A549 (cell line): ENCODE data around the gene C1QTNF12. TPM values are rescaled to one million over a fixed set of nuclear protein-coding genes. Genes with fewer than 3 reads are reported as not detected.

Experiments used
- ATAC-seq, 2 experiments: fragments of 200-7000 bp in 1 of 2; fragments of >200 bp in 1 of 2; cut with Nextera tagmentation in 1 of 2; cut with Tn5 transposase in 1 of 2; 3 replicates each; pipeline versions ENCODE4 v1.8.0 to v1.9.1; 2018 to 2020; ENCODE audit warnings: mild to moderate bottlenecking in 1 of 2, moderate library complexity in 1 of 2
- CTCF ChIA-PET: fragments of 300-600 bp; sonication (Branson Sonifier 250); formaldehyde crosslinking; extraction: SDS; loops from one replicate; lab custom pipeline; 2021; ENCODE audit warnings: antibody characterized with exemption, inconsistent platforms; lab: Yijun Ruan, JAX
- POLR2A ChIA-PET: fragments of 350-600 bp; formaldehyde crosslinking; extraction: SDS; loops from one replicate; lab custom pipeline; 2021; ENCODE audit warnings: antibody characterized with exemption, inconsistent platforms; lab: Yijun Ruan, JAX
- DNase-seq, 2 experiments: peaks; one replicate each; pipeline versions ENCODE4 v3.0.0 to v3.0.0-alpha.2; 2011 to 2016; ENCODE audit warnings: low read depth in 1 of 2, low spot score in 1 of 2
- FAIRE-seq: peaks from 2 replicates; lab custom pipeline; 2011; peaks lifted over from hg19 to GRCh38; lab: Jason Lieb, UNC
- H3K27ac ChIP-seq, 2 experiments: fragments of >200 bp; sonication (Bioruptor Twin); formaldehyde crosslinking; 3 replicates each; pipeline ENCODE4 v1.5.1; 2016 to 2017
- H3K4me1 ChIP-seq: fragments of >200 bp; sonication (Bioruptor Twin); formaldehyde crosslinking; 3 replicates; pipeline ENCODE4 v1.6.1; 2016
- H3K4me2 ChIP-seq: fragments of >200 bp; sonication (Bioruptor Twin); formaldehyde crosslinking; 3 replicates; pipeline ENCODE4 v1.6.1; 2016
- H3K4me3 ChIP-seq: fragments of >200 bp; sonication (Bioruptor Twin); formaldehyde crosslinking; 3 replicates; pipeline ENCODE4 v1.5.1; 2016
- H3K9me3 ChIP-seq: fragments of >200 bp; sonication (Bioruptor Twin); formaldehyde crosslinking; 3 replicates; pipeline ENCODE4 v1.6.1; 2016
- BHLHE40 ChIP-seq: IDR thresholded peaks from 2 replicates; pipeline ENCODE4 v1.6.1; 2012; ENCODE audit warnings: low read depth, low read length, inconsistent platforms
- CBX8 ChIP-seq: fragments of 200-600 bp; sonication (generic); IDR thresholded peaks from 2 replicates; pipeline ENCODE4 v1.6.1; 2016
- CHD2 ChIP-seq: fragments of 150-350 bp; IDR thresholded peaks from 2 replicates; pipeline ENCODE4 v1.6.1; 2014; ENCODE audit warnings: low read length; ENCODE audit not compliant: partially characterized antibody
- CHD4 ChIP-seq: fragments of 200-600 bp; sonication (generic); IDR thresholded peaks from 2 replicates; pipeline ENCODE4 v1.6.1; 2016; ENCODE audit warnings: antibody characterized with exemption, mild to moderate bottlenecking, borderline replicate concordance
- CTCF ChIP-seq: fragments of >200 bp; sonication (Bioruptor Twin); formaldehyde crosslinking; IDR thresholded peaks from 3 replicates; pipeline ENCODE4 v1.5.1; 2016
- ELK1 ChIP-seq: fragments of 150-350 bp; IDR thresholded peaks from 2 replicates; pipeline ENCODE4 v1.6.1; 2014; ENCODE audit warnings: low read depth, mild to moderate bottlenecking, low read length
- FOSL2 ChIP-seq, 2 experiments: fragments of 450-650 bp in 1 of 2; fragments of >200 bp in 1 of 2; sonication (Bioruptor Twin) in 1 of 2; formaldehyde crosslinking; IDR thresholded peaks; 2 replicates each; pipeline versions ENCODE4 v1.5.0 to v1.6.1; 2016 to 2020; ENCODE audit warnings: mild to moderate bottlenecking in 1 of 2, moderate library complexity in 1 of 2
- HEYL ChIP-seq: fragments of 250-450 bp; sonication (Bioruptor Pico); IDR thresholded peaks from 2 replicates; pipeline ENCODE4 v1.8.0; 2021; ENCODE audit warnings: mild to moderate bottlenecking, moderate library complexity
- JUNB ChIP-seq: fragments of >200 bp; sonication (Bioruptor Twin); formaldehyde crosslinking; IDR thresholded peaks from 2 replicates; pipeline ENCODE4 v1.6.1; 2016
- KDM1A ChIP-seq: fragments of 200-600 bp; sonication (generic); IDR thresholded peaks from 2 replicates; pipeline ENCODE4 v1.6.1; 2016; ENCODE audit warnings: low read depth, mild to moderate bottlenecking
- KDM5A ChIP-seq: fragments of 200-600 bp; sonication (generic); IDR thresholded peaks from 2 replicates; pipeline ENCODE4 v1.6.1; 2016; ENCODE audit warnings: antibody characterized with exemption, mild to moderate bottlenecking
- MAZ ChIP-seq: fragments of 150-350 bp; IDR thresholded peaks from 2 replicates; pipeline ENCODE4 v1.6.1; 2014; ENCODE audit warnings: antibody characterized with exemption, low read depth, low read length, borderline replicate concordance
- NFE2L2 ChIP-seq: fragments of 150-350 bp; conservative IDR thresholded peaks from 2 replicates; pipeline ENCODE4 v1.6.1; 2014; ENCODE audit warnings: low read length
- PHF8 ChIP-seq: fragments of 200-600 bp; sonication (generic); IDR thresholded peaks from 2 replicates; pipeline ENCODE4 v1.6.1; 2016; ENCODE audit warnings: low read depth, mild to moderate bottlenecking, antibody characterized with exemption, moderate library complexity, borderline replicate concordance
- POLR2A ChIP-seq: IDR thresholded peaks from 2 replicates; pipeline ENCODE4 v1.6.1; 2012; ENCODE audit warnings: mild to moderate bottlenecking, low read length
- RARB ChIP-seq: fragments of 250-450 bp; sonication (Bioruptor Pico); IDR thresholded peaks from 2 replicates; pipeline ENCODE4 v1.8.0; 2021; ENCODE audit warnings: mild to moderate bottlenecking, moderate library complexity
- RNF2 ChIP-seq: fragments of 200-600 bp; sonication (generic); IDR thresholded peaks from 2 replicates; pipeline ENCODE4 v1.6.1; 2016; ENCODE audit warnings: low read depth, mild to moderate bottlenecking, antibody characterized with exemption, moderate library complexity, borderline replicate concordance
- SMC3 ChIP-seq: fragments of >200 bp; sonication (Bioruptor Twin); formaldehyde crosslinking; IDR thresholded peaks from 3 replicates; pipeline ENCODE4 v1.6.1; 2018; ENCODE audit warnings: inconsistent platforms
- USF2 ChIP-seq: fragments of 450-650 bp; IDR thresholded peaks from 2 replicates; pipeline ENCODE4 v1.6.1; 2014; ENCODE audit warnings: antibody characterized with exemption
- ZC3H11A ChIP-seq: fragments of 450-650 bp; IDR thresholded peaks from 2 replicates; pipeline ENCODE4 v1.6.1; 2014; ENCODE audit warnings: antibody characterized with exemption, mild to moderate bottlenecking
- ZNF302 ChIP-seq: fragments of 250-450 bp; sonication (Bioruptor Pico); IDR thresholded peaks from 2 replicates; pipeline ENCODE4 v1.9.0; 2021; ENCODE audit warnings: inconsistent platforms, mild to moderate bottlenecking, moderate library complexity
- ZSCAN20 ChIP-seq: fragments of 250-450 bp; sonication (Bioruptor Pico); IDR thresholded peaks from 2 replicates; pipeline ENCODE4 v1.8.0; 2022; ENCODE audit warnings: mild to moderate bottlenecking, moderate library complexity
- WGBS: methylation state at CpG from one replicate; pipeline ENCODE4 v1.1.6; 2017; ENCODE audit errors: missing lambda C conversion rate; 5-methylcytosine and 5-hydroxymethylcytosine counted together
- polyA plus RNA-seq, 4 experiments: library from polyadenylated mRNA; depleted of rRNA in 3 of 4; stranded (reverse); fragments of >200 nt; fragmentation: RNase III in 1 of 4; extraction: RNeasy Plus Mini Kit Qiagen cat#74134 plus additional on column Dnase treatment in 1 of 4; gene quantifications; 2 replicates in 3 of 4; 3 replicates in 1 of 4; pipeline ENCODE4 v1.2.3, GENCODE V29; 2011 to 2017

The C1QTNF12 gene
- polyA plus RNA-seq, 2 of the 4 experiments (the other 2 are of a cell fraction): 0.47 to 0.83 TPM

GRCh38 chr1:1239614-1240347, 6.7 kb downstream of the C1QTNF12 start:
- ChIA-PET POLR2A (no interaction called here), CTCF (interaction anchor here (0.6 to 9.4 kb wide), 4 partner anchors 118 to 301 kb away, joined by 3 to 46 read pairs (median 3); no protein-coding TSS in a partner anchor)
- Histone ChIP-seq H3K27ac (0 out of 6 replicates have a peak overlapping the region, but pooled peaks of 1 of the 2 experiments have one; percentile 2), H3K4me3 (no peak overlapping the region), H3K4me2 (no peak overlapping the region), H3K9me3 (no peaks in the 10 kb centered on the region), H3K4me1 (peaks cover 31% of the 10 kb centered on the region)
- DNase-seq (no peak), FAIRE-seq (no peak), ATAC-seq (peak; percentile 6 to 10; a peak in 3 of 6 replicates)
- WGBS: 51% methylated on average over 5 of the region's 30 CpGs
- no peak for TF ChIP-seq HEYL (CRISPR knock-in tag)
- TF ChIP-seq POLR2A: no peak
- no peak for TF ChIP-seq KDM1A
- TF ChIP-seq CBX8: no peak
- TF ChIP-seq CHD4: no peak
- no peak for TF ChIP-seq ELK1
- TF ChIP-seq SMC3: no peak
- TF ChIP-seq BHLHE40: no peak
- no peak for TF ChIP-seq ZC3H11A
- no peak for TF ChIP-seq NFE2L2
- no peak for TF ChIP-seq RARB
- TF ChIP-seq ZNF302 (CRISPR knock-in tag): no peak
- no peak for TF ChIP-seq ZSCAN20
- TF ChIP-seq JUNB: no peak

GRCh38 chr1:1239227-1239613, 7.3 kb downstream of the C1QTNF12 start:
- FAIRE-seq: no peak
- H3K4me1 ChIP-seq: peaks cover 27% of the 10 kb centered on the region
- no peak for TF ChIP-seq CHD2
- TF ChIP-seq MAZ: no peak
- TF ChIP-seq CTCF: no peak
- TF ChIP-seq KDM5A: no peak
- no peak for TF ChIP-seq PHF8
- no peak for TF ChIP-seq RNF2
- TF ChIP-seq JUNB: no peak
- no peak for TF ChIP-seq FOSL2 (IDR thresholded peaks at IDR 0.05)
- TF ChIP-seq FOSL2 (CRISPR knock-in tag; IDR thresholded peaks at IDR 0.05): no peak
- TF ChIP-seq USF2: no peak
- TF ChIP-seq, all 56 proteins: peak for 0
- Histone ChIP-seq H3K9me3 (no peaks in the 10 kb centered on the region), H3K4me2 (no peak overlapping the region), H3K27ac (0 out of 6 replicates have a peak overlapping the region, but pooled peaks of 1 of the 2 experiments have one; percentile 2), H3K4me3 (no peak overlapping the region)
- ChIA-PET POLR2A (interaction anchor here (0.9 kb wide), 1 partner anchor 22 kb away, joined by 4 read pairs; no protein-coding TSS in a partner anchor), CTCF (interaction anchor here (0.6 to 9.4 kb wide), 4 partner anchors 117 to 301 kb away, joined by 3 to 46 read pairs (median 3); no protein-coding TSS in a partner anchor)
- ATAC-seq (no peak), DNase-seq (no peak)
- 100% methylated on average over 2 of the region's 15 CpGs for WGBS
